ENCODE measurements around the gene COL16A1.

Gene COL16A1

GRCh38 chr1:31645274-31645568, 58.6 kb downstream of the COL16A1 start:
- DNase-seq: no peak

- peak; percentile 99 for DNase-seq
Measured at GRCh38 chr1:31644560-31645273, 59.1 kb downstream of the COL16A1 start, which contains the start of gene PEF1. Gene PEF1 (minus strand): TSS chr1:31644876. CDS start chr1:31644864, 12 bp downstream.

GRCh38 chr1:31643976-31644559, 59.7 kb downstream of the COL16A1 start:
- no peak for DNase-seq

DNA sequence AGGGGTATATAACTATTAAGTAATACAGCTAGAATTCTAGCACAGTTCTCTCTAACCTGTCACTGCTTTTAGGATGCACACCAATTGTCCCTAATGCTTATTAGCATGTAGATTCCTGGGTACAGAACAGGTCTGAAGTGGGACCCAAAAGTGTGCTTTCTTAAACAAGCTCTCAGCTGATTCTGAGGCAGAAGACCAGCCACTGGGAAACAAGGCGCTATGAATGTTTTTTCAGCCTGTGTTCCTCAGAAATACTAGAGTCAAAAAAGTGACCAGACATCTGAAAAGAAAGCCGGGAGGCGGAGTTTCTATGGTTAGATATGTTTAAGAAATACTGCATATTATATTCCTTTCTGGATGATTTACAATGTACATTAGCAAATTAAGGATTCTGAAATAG, 60.9 kb downstream of the COL16A1 start:
- DNase-seq: no peak

GRCh38 chr1:31642366-31642765, 61.5 kb downstream of the COL16A1 start:
- DNase-seq: no peak

GRCh38 chr1:31640964-31641363, 62.9 kb downstream of the COL16A1 start:
- no peak for DNase-seq

DNA sequence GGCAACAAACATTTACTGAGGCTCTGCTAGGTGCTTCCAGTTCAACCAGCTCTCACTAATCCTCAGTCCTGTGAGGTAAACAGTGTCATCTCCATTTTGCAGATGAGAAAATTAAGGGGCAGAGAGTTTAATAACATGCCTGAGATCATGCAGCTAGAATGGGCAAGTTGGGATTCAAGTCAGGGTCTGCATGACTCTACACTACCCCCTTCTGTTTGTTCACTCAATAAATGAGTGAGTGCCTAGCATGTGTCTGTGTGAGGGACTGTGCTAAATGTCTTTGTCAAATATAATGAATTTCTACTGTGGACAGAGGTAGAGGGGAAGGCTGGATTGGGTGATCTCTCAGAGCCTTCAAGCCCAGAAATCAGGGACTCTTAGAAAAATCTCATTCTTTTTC, 63.6 kb downstream of the COL16A1 start:
- no peak for DNase-seq

- no peak for DNase-seq
Measured at GRCh38 chr1:31639543-31639942, 64.3 kb downstream of the COL16A1 start.

GRCh38 chr1:31637915-31638673, 65.7 kb downstream of the COL16A1 start:
- DNase-seq: no peak

DNA sequence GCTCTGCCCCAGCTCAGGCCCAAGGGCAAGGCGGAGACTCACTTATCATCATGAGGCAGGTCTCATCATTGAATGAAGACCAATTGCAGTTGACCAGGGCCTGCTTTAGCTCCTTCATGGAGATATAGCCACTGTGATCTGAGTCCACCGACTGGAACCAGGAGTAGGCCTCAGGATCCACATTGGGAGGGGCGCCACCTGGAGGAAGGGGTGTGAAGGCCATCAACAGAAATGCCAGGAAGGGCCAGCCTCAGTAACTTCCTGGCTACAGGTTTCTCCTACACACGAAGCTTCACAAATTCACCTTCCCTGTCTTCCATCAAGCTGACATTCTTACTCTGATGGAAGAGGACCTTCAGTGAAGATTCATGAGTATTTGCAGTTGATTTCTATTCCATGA, 70.7 kb downstream of the COL16A1 start:
- no peak for DNase-seq

GRCh38 chr1:31632649-31633048, 71.2 kb downstream of the COL16A1 start:
- DNase-seq: no peak

GRCh38 chr1:31628931-31629556, 74.8 kb downstream of the COL16A1 start:
- DNase-seq: no peak

- no peak for DNase-seq
Measured at GRCh38 chr1:31627930-31628559, 75.8 kb downstream of the COL16A1 start.

GRCh38 chr1:31627301-31627929, 76.4 kb downstream of the COL16A1 start:
- DNase-seq: no peak

DNA sequence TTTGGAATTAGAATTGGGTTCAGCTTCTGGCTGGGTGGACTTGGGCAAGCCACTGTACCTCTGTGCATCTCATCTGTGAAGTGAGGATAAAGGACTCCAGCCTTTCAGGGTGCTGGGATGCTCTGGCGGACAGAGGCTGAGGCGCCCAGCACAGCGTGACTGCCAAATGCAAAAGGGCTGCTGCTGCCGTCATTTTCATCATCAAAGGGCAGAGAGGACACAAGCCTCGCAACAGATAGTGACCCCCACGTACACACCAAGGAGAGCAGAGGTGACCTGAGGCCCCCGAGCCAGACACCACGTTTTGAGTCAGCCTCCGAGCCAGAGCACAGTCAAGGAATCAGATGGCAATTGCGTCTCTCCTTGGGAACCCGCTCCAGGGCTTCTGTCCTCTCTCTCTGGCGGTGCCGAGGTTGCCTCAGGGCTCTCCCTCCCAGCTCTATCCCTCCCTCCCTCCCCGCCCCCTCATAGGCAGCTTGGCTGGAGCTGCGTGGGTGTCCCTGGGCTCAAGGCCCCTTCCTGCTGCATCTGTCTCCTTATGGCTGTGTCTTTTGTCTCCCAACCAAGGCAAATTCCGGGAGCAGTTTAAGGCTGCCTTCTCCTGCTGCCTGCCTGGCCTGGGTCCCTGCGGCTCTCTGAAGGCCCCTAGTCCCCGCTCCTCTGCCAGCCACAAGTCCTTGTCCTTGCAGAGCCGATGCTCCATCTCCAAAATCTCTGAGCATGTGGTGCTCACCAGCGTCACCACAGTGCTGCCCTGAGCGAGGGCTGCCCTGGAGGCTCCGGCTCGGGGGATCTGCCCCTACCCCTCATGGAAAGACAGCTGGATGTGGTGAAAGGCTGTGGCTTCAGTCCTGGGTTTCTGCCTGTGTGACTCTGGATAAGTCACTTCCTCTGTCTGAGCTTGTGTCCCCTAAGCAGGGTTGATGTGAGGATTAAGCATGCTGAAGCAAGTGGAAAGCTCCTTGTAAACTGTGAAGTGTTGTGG, 77.3 kb downstream of the COL16A1 start:
- no peak for DNase-seq

DNA sequence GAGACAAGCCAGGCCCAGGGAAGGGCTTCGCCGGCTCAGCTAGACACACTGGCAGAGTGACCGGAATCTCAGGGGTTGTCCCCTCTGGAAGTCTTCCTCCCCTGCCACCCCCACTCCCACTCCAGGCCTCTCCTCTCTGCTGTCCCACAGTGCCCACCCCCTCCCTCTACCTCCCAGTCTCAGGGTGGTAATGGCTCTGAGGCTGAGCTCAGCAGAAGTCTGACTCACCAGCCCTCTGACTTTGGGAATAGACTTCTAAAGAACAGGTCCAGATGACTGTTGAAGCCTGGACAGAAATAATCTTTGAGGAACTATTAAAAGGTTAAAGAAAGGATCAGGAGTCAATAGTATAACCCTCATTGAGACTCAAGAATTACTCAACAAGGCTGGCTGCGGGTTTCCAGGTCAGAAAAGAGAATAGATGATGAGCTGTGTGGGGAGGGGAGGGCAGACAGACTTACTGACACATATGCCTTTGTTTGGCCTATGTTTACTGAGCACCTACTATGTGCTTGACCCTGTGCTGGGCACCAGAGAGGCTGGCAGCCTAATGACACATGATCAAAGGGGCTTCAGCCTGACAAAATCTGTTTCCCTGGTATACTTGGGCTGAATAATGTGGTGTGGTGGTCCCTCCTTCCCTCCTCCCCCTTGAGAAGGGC, 78.1 kb downstream of the COL16A1 start:
- no peak for DNase-seq

- DNase-seq: no peak
Measured at GRCh38 chr1:31624731-31625514, 78.9 kb downstream of the COL16A1 start.

GRCh38 chr1:31624309-31624708, 79.5 kb downstream of the COL16A1 start:
- DNase-seq: no peak

GRCh38 chr1:31623365-31623764, 80.5 kb downstream of the COL16A1 start:
- DNase-seq: no peak

Measured in central memory CD4-positive, alpha-beta T cell (primary cell).